SK-N-SH treated with all-trans-retinoic acid at 6 μM for 48 hours (cell line): ENCODE data around the gene FECH.

Experiments
- ARNTL ChIP-seq: fragments of 450-650 bp; formaldehyde crosslinking; IDR thresholded peaks from 2 replicates; pipeline ENCODE4 v1.5.0; 2020; ENCODE audit warnings: low read depth, mild to moderate bottlenecking, moderate library complexity, borderline replicate concordance
- BACH2 ChIP-seq: fragments of 250-450 bp; sonication (Bioruptor Pico); IDR thresholded peaks from 2 replicates; pipeline ENCODE4 v1.9.0; 2021; ENCODE audit warnings: mild to moderate bottlenecking, borderline replicate concordance
- CSDC2 ChIP-seq: fragments of 250-450 bp; sonication (Bioruptor Pico); IDR thresholded peaks from 2 replicates; pipeline ENCODE4 v1.5.0; 2020; ENCODE audit warnings: mild to moderate bottlenecking, moderate library complexity
- GLIS3 ChIP-seq: fragments of 250-450 bp; sonication (Bioruptor Pico); IDR thresholded peaks from 2 replicates; pipeline ENCODE4 v1.5.0; 2020; ENCODE audit warnings: mild to moderate bottlenecking, moderate library complexity
- OSR1 ChIP-seq: fragments of 250-450 bp; sonication (Bioruptor Pico); IDR thresholded peaks from 2 replicates; pipeline ENCODE4 v1.8.0; 2022; ENCODE audit warnings: moderate library complexity, mild to moderate bottlenecking, inconsistent platforms
- PPARA ChIP-seq: fragments of 250-450 bp; sonication (Bioruptor Pico); IDR thresholded peaks from 2 replicates; pipeline ENCODE4 v1.5.0; 2020; ENCODE audit warnings: mild to moderate bottlenecking, borderline replicate concordance
- RARB ChIP-seq: fragments of 250-450 bp; sonication (Bioruptor Pico); IDR thresholded peaks from 2 replicates; pipeline ENCODE4 v1.8.0; 2021; ENCODE audit warnings: mild to moderate bottlenecking, moderate library complexity
- SNAI2 ChIP-seq: fragments of 250-450 bp; sonication (Bioruptor Pico); IDR thresholded peaks from 2 replicates; pipeline ENCODE4 v1.5.0; 2020; ENCODE audit warnings: mild to moderate bottlenecking, moderate library complexity
- ZFP3 ChIP-seq: fragments of 250-450 bp; sonication (Bioruptor Pico); IDR thresholded peaks from 2 replicates; pipeline ENCODE4 v1.5.0; 2020; ENCODE audit warnings: mild to moderate bottlenecking, moderate library complexity
- ZNF8 ChIP-seq: fragments of 450-650 bp; formaldehyde crosslinking; IDR thresholded peaks from 2 replicates; pipeline ENCODE4 v1.5.0; 2020; ENCODE audit warnings: mild to moderate bottlenecking, moderate library complexity
- TF ChIP-seq, protein P1 (sequence below): fragments of 250-450 bp; sonication (Bioruptor Pico); IDR thresholded peaks from 2 replicates; pipeline ENCODE4 v1.8.0; 2021; ENCODE audit warnings: low read depth, mild to moderate bottlenecking, moderate library complexity, borderline replicate concordance
- TF ChIP-seq, protein P2 (sequence below): fragments of 250-450 bp; sonication (Bioruptor Pico); IDR thresholded peaks from 2 replicates; pipeline ENCODE4 v1.8.0; 2020; ENCODE audit warnings: mild to moderate bottlenecking, moderate library complexity, borderline replicate concordance

DNA sequence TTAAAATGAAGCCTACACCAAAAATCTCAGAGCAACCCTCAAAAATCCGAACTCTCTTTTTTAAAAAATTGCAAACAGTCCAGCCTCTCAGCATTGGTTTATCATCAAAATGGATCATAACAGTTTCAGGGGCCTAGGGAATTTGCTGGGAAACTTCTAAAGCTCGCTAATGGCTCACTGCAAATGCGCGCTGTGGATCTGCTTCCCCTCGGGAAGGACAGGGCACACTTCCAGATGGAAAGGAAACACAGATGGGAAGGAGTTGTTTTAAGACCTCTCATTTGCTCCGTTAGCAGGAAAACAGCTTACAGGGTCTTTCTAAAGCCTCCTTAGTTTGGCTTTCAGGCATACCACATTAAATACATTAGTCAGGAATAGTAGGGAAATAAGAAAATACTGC lies 27.2 kb downstream of the FECH start:
- TF ChIP-seq OSR1 (CRISPR knock-in tag) (no peak), RARB (CRISPR knock-in tag) (no peak), SNAI2 (CRISPR knock-in tag) (no peak), CSDC2 (CRISPR knock-in tag) (no peak), ARNTL (no peak), PPARA (no peak), ZNF8 (CRISPR knock-in tag) (no peak), GLIS3 (CRISPR knock-in tag) (no peak), ZFP3 (CRISPR knock-in tag) (no peak), BACH2 (CRISPR knock-in tag) (no peak)
- TF ChIP-seq, protein P1, sequence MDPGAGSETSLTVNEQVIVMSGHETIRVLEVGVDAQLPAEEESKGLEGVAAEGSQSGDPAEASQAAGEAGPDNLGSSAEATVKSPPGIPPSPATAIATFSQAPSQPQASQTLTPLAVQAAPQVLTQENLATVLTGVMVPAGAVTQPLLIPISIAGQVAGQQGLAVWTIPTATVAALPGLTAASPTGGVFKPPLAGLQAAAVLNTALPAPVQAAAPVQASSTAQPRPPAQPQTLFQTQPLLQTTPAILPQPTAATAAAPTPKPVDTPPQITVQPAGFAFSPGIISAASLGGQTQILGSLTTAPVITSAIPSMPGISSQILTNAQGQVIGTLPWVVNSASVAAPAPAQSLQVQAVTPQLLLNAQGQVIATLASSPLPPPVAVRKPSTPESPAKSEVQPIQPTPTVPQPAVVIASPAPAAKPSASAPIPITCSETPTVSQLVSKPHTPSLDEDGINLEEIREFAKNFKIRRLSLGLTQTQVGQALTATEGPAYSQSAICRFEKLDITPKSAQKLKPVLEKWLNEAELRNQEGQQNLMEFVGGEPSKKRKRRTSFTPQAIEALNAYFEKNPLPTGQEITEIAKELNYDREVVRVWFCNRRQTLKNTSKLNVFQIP (CRISPR knock-in tag) = no peak
- TF ChIP-seq, protein P2, sequence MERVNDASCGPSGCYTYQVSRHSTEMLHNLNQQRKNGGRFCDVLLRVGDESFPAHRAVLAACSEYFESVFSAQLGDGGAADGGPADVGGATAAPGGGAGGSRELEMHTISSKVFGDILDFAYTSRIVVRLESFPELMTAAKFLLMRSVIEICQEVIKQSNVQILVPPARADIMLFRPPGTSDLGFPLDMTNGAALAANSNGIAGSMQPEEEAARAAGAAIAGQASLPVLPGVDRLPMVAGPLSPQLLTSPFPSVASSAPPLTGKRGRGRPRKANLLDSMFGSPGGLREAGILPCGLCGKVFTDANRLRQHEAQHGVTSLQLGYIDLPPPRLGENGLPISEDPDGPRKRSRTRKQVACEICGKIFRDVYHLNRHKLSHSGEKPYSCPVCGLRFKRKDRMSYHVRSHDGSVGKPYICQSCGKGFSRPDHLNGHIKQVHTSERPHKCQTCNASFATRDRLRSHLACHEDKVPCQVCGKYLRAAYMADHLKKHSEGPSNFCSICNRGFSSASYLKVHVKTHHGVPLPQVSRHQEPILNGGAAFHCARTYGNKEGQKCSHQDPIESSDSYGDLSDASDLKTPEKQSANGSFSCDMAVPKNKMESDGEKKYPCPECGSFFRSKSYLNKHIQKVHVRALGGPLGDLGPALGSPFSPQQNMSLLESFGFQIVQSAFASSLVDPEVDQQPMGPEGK = no peak
